HG03135 (cell line): ENCODE data around the gene SLC39A9.
"Not testable (repeated sequence)": the region's sequence is repeated elsewhere in the genome, so short reads cannot be mapped to it uniquely, and the experiment has no call there.

Experiments used
- ATAC-seq: cut with Tn5 transposase; IDR thresholded peaks from one replicate; pipeline ENCODE4 v1.9.1; 2021; ENCODE audit warnings: mild to moderate bottlenecking, moderate library complexity; ENCODE audit not compliant: unreplicated experiment

Gene SLC39A9

DNA sequence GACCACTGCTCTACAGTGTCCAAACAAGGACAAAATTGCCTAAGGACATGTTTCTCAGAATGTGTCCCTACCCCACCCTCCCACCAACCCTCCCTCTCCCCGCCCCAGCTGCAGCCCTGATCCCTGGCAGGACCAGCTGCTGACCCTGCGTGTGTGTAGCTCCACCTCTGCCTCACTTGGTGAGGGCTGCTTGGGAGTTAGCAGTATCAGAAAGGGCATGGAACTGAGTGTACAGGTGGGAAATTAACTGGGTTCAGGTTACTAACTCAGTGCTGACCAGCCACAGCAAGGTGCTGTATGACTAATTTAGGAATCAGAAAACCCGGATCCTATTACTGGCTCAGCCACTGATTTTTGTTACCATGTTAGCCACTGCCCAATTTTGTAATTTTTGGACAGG, 74.8 kb downstream of the SLC39A9 start:
- ATAC-seq: no peak

DNA sequence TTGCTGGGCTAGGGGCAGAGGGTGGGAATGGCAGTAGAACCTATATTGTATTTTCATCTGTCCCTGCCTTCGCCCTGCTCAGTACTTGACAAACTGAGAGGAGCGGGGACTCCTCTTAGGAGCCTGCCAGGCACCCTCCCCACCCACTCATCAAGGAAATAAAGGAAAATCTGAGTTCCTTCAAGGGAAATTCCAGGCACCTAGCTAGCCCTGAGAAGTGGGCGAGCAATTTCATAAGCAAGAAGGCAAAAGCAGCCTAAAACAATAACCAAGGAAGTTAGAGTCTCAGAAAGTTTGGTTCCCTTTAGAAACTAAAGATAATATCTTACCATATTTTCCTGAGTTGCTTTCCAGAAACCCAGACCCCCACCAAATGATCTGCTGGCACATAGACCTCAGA, 75.5 kb downstream of the SLC39A9 start:
- no peak for ATAC-seq

DNA sequence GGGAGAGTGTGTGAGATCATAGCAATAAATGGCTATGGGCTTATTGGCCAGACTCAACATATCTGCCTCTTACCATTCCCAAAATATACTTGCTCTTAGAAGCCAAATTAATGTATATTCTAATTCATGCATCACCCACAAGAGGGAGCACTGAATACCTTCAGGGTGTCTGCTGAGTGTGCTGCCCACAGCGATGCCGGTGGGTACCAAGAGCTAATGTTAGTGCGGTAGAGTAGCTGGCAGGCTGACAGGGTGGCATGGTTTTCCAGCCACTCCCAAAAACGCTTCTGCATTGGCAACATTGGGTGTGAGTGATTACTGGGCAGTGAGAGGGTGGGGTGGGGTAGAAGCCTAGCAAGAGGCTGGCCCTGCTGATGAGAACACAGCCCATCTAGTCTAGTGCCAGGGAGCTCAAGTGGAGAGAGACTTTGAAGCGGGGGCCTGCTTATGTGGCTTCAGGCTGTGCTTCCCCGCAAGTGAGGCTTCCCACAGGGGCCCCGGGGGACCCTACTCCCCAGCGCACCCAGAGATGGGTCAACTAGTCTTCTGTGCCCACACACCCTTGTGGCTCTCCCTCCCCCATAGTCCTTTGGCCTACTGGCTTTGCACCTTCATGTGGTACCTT, 76.8 kb downstream of the SLC39A9 start:
- ATAC-seq: no peak

DNA sequence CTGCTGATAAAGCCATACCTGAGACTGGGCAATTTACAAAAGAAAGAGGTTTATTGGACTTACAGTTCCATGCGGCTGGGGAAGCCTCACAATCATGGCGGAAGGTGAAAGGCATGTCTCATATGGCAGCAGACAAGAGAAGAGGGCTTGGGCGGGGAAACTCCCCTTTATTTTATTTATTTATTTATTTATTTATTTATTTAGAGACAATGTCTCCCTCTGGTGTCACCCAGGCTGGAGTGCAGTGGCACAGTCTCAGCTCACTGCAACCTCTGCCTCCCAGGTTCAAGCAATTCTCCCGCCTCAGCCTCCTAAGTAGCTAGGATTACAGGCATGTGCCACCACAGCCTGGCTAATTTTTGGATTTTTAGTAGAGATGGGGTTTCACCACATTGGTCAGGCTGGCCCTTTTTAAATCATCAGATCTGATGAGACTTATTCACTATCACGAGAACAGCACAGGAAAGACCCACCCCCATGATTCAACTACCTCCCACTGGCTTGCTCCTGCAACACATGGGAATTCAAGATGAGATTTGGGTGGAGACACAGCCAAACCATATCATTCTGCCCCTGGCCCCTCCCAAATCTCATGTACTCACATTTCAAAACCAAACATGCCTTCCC, 78.4 kb downstream of the SLC39A9 start:
- ATAC-seq: not testable (repeated sequence)

DNA sequence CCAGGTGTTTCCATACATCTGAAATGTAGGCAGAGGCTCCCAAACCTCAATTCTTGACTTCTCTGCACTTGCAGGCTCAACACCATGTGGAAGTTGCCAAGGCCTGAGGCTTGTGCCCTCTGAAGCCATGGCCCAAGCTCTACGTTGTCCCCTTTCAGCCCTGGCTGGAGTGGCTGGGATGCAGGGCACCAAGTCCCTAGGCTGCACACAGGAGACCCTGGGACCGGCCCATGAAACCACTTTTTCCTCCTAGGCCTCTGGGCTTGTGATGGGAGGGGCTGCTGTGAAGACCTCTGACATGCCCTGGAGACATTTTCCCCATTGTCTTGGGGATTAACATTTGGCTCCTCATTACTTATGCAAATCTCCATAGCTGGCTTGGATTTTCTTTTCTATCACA, 79.6 kb downstream of the SLC39A9 start:
- ATAC-seq: not testable (repeated sequence)

DNA sequence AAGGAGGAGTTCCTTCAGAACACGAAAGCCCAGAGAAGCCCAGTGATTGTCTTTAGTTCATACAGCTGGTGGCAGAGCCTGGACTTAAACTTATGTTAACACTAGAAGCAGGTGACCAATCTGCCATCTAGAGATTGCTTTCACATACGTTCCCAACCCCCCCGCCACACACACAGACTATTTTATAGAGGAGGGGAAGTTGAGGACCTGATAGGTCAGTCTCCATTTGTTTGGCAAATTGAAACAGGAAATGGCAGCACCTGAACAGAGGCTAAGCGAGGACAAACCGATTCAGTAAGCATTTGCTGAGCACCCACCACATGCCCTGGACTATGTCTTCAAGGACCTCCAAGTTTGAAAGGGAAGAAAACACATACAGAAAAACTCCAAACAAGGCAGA, 81.2 kb downstream of the SLC39A9 start:
- ATAC-seq: no peak

DNA sequence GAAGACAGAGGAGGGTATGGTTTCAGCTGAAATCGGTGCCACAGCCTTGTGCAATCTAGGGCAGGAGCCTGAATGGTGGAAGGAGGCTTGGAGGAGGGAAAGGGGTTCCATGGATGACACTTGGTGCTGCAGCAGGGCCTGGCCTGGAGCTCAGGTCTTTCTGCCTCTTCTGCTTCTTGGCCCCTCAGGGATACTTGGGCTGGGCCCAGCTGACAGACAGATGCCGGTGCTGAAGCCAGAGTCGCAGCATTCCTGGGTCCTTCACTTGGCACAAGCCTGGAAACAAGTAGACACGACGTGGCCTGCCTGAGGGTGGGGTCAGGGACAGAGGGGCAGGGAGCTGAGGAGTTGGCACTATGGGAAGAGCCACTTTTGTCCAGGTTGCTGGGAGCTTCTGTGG, 81.6 kb downstream of the SLC39A9 start:
- no peak for ATAC-seq

DNA sequence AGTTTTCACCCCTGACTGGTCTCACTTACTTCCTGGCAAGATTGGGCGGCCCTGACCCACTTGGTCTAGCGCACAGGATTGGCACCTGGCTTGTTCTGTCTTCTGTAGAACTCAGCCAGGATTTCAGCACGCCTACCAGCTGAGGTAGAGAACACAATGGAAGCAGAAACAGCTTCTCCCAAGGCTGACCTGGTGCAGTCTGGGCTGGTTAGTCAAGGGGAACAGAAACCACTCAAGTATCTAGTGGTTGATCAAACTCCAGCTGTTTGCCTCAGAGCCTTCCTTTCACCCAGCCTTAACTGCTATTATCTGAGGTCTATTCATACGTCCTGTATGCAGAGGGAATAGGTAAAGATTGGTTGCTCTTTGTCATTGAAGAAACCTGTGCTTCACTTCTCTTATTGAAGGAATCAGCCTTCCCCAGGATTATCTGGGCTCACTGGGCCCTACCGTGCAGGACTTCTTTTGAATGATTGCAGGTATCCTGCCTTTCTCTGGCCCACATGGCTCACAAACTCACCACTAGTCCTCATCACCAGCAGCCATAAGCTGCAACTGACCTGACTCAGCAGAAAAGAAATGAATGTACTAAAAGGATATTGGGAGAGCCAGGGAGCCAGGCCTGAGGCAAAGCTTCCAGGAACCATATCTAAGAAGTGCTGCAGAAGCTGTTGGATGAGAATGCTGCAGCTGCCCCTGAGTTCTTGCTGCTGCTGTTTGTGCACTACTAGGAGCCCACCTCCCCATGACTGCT, 83.5 kb downstream of the SLC39A9 start:
- peak; percentile 91 for ATAC-seq

DNA sequence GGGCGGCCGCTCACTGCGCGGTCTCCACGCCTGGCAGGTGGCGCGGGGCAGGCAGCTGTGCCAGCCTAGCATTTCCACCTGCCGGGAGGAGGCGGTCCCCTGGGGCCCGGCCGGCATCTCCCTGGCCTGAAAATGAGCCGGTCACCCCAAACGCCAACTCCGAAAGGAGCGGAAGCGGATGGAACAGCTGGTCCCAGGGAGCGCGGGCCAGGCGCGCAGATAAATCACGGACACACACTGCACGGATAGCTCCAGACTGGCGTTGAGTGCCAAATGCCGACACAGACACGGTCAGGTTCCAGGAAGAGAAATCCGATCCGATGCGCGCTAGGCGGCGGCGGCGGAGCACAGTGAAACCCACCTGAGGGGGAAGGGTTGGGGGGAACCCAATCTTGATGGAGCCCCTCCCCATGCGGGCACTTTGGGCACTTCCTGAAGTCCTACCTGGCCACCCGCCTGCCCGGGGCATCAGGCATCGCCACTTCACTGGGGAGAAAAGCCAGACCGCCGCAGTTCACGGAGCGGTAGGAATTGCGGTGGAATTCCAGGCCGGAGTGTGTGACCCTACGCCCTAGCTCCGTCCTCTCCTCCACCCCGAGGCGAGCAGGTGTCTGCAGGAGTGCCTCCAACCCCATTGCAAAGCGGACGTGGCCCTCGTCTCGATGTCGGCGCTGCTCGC, 85.4 kb downstream of the SLC39A9 start:
- no peak for ATAC-seq

DNA sequence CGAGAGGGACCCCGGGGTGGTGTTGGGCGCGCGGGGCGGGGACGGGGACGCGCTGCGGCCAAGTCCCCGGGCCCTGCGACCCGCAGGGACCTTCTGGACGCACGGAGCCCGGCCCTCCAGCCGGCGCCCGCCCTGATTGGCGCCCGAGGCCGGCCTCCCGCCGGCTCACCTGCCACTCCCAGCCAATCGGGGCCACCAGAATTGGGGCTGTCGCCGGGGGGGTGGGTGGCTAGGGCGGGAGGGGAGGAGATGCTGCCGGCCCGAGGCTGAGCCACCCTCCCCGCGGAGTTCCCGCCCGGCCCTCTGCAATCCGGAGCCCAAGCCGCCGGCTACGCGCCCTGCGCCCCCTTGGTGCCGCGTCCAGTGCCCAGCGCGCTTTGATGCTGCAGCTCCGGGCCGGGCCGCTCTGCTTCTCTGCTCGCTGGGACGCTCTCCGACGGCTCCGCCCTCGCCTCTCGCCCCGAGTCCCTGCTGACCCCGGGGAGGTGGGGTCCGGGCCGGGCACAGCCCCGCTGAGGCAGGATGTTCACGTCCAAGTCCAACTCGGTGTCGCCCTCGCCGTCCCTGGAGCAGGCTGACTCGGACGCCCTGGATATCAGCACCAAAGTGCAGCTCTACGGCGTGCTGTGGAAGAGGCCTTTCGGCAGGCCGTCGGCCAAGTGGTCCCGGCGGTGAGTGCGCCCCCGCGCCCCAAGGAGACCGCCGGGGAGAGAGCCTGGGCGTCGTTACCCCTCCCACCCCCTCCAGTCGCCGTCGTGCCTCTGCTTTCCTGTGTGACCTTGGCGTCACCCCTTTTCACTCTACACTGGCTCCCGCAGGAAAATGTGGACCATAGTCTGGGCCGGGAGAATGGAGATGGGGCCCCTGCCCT, 86.2 kb downstream of the SLC39A9 start, which contains the start of gene PLEKHD1:
TSS of gene PLEKHD1 (plus strand) at position 285 of the 871 bp plus-strand sequence. CDS start at position 523, 238 bp downstream.
- ATAC-seq: no peak

DNA sequence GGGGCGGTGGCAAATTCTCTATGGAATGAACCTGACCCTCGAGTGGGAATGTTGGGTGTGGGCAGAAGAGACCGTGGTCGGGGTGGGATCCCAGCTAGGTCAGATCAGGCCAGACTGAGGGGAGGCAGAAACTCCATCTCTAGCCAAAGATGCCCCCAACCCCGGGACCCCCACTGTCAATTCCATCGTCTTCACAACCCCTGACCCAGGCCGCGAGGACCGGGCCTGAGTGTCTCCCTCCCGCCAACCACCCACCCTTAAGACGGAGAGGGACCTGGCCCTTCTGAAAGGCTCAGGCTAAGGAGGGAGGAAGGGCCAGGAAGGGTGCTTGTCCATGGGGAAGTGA, 86.8 kb downstream of the SLC39A9 start:
- no peak for ATAC-seq

DNA sequence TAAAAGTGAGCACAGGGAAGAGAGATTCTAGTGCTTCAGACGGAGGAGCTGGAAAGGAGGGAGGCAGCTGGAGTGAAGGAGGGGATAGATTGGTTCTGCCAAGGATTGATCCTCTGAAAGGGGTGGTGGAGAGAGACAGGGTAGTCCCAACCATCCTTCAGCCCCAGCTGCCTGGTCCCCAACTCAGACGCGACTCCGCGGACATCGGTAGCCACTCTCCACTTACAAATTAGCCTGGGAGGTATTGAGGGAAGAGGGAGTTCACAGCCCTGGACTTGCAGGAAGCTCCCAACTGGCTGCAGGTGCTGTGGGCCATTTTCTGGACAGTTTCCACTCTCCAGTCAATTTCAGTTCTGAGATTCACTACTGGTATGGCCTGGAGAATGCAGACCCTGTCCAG, 87.2 kb downstream of the SLC39A9 start:
- ATAC-seq: no peak

DNA sequence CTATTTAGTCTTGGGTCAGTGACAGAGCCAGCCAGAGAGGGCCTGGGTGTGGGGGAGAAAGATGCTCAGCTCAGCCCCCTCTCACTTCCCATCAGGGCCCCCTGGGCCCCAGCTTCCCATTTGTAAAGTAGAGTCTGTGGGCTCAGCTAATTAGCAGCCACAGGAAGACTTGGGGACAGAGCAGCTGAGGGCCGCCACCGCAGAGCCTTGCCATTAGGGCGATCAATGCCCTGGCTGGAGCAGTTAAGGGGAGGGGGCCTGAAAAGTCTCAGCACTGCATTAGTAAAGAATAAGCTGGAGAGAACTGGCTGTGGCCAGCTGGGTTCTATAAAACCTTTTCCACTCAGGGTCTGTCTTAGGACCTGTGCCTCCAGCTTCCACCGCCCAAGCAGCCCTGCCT, 88.7 kb downstream of the SLC39A9 start:
- no peak for ATAC-seq

DNA sequence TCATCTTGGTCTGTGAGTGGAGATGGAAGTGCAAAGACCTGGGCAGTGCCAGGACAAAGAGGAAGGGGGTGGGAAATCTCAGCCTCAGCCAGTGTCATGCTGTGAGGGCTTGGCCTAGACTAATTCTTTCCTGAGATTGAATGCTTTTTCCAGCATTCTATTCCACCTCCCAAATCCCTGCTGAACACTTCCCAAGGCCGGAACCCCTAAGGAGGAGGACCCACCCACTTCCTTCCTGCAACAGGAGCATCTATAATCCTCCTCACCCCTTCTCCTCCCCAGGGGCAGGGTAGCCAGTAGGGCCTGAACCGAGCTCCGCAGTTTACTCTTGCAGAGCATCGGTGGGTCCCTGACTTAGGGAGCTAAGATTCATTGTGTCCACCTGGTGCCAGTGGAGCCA, 89.3 kb downstream of the SLC39A9 start:
- no peak for ATAC-seq

DNA sequence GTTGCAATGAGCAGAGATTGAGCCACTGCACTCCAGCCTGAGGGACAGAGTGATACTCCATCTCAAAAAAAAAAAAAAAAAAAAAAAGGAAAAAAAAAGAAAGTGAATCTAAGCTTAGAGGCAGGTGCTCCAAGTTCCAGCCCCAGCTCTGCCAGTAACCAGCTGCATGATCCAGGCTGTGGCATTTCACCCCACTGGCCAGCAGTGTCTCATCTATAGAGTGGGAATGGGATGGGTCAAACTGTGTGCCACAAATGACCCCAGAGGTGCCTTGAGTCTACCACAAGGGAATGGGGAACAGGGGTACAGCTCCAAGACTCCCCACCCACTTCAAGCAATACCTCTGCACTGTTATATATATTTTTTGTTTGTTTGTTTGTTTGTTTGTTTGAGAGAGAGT, 91.0 kb downstream of the SLC39A9 start:
- no peak for ATAC-seq

DNA sequence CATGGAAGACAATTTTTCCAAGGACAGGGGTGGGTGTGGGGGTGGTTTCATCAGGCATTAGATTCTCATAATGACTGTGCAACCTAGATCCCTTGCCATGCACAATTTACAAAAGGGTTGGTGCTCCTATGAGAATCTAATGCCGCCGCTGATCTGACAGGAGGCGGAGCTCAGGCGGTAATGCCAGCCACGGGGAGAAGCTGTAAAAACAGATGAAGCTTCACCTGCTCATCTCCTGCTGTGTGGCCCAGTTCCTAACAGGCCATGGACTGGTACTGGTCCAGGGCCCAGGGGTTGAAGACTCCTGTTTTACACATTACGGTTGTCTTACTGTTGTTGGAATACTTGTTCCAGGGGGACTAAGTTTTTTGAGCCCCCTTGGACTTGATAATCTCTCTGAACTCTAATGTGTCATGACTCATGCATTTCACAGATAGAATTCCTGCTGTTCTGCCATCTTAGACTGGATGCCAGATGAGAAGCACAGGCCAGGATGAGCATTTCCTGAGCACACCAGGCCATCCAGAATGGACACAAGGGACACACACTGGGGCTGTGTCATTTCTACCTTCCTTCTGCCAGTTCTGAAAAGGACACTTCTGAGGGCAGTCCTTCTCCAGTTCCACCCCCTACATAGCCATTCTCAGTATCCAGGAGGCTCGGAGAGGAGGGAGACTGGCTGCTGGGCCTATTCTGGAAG, 91.9 kb downstream of the SLC39A9 start:
- no peak for ATAC-seq

DNA sequence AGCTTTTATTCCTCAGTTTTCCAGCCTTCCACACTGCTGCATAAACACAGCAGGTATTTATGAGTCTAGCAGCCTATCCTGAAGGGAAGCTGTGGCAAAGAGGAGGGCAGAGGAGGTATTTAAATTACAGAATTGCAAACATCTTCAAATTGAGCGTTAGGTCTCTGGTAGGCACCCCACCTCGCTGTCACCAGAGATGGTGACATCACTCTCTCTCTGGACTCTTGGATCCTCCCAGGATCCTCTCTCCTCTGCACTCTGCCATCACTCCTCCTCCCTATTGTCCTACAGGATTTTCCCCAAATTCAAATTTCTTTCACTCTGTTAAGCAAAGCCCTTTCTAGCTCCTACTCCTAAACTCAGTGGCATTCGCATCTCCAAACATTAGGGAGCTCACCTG, 92.7 kb downstream of the SLC39A9 start:
- no peak for ATAC-seq

DNA sequence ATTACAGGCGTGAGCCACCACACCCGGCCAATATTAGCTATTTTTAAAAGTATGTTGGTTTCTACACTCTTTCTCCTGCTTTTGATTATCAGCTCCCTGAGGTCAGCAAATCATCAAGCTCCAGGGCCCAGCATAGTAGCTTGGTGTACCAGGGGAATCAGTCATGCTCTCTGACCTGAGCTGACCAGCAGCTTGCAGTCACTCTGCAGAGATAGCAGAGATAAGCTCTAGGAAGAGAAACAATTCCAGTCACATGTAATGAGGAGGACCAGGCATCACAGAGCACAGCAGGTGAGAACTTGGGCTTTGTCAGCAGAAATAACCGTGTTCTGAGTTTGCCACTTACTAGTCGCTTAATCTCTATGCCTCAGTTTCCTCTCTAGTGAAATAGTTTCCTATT, 94.5 kb downstream of the SLC39A9 start:
- no peak for ATAC-seq

DNA sequence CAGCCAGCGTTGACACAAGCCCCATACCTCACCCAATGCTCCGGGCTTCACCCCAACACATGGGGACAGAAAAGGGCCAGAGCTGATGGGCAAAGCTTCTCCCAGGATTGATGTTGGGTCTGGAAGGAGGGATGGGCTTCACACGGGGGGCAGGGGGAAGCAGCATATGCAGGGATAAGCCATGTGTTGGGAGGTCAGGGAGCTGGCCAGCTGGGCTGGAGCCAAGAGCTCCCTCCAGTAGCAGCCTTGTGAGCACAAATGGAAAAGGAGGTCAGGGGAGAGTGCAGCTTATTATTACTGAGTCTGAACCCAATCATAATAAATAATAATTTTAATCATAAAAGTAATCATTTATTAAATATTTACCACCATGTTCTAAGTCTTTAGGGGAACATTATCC, 95.3 kb downstream of the SLC39A9 start:
- no peak for ATAC-seq

DNA sequence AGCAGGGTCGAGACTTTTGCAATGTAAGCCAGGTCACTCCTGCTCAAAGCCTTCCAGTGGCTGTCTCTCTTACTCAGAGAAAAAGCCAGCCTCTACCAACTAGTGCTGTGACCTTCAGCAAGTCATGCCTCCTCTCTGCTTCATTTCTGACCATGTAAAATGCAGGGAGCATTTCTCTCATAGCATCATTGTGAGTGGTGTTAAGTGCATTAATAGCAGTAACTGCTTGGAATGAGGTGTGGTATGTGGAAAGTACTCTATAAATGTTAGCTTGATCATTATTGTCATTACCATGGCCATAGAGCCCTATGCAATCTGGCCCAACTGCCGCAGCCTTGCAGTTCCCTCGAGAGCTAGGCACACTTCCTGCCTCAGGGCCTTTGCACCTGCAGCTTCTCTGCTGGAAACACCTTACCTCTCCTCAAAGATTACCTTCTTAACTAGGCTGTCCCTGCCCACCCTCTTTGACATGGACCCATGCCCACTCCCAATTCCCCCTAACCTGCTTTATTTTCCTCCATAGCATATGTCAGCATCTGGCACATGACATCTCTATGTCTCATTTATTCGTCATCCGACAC, 96.9 kb downstream of the SLC39A9 start:
- no peak for ATAC-seq
